Suprapubic skin (tissue), 3 donors: Measurements from ENCODE around the gene CLIC4.

Experiments used
- CTCF ChIP-seq, 2 donors: fragments of 200-600 bp in 1 of 2; fragments of 450-650 bp in 1 of 2; sonication (generic) in 1 of 2; IDR thresholded peaks; one replicate each; pipeline ENCODE4 v1.5.1; 2016 to 2019; ENCODE audit warnings: antibody characterized with exemption in 2 of 2, mild to moderate bottlenecking in 1 of 2, moderate library complexity in 1 of 2
- POLR2A ChIP-seq, 2 donors: fragments of 450-650 bp; IDR thresholded peaks; one replicate each; pipeline ENCODE4 v1.6.1; 2017; ENCODE audit warnings: antibody characterized with exemption in 2 of 2, mild to moderate bottlenecking in 2 of 2, moderate library complexity in 2 of 2

GRCh38 chr1:24782689-24783088 lies 37.4 kb downstream of the CLIC4 start:
- TF ChIP-seq POLR2A (IDR thresholded peaks at IDR 0.05) (no peak), CTCF (IDR thresholded peaks at IDR 0.05) (no peak)
